Measurements from ENCODE around the gene NTM.

Gene NTM

GRCh38 chr11:131683131-131683530 lies 312.7 kb downstream of the NTM start:
- TF ChIP-seq CTCF (IDR thresholded peaks at IDR 0.05; ENCODE audit: low read depth, low read length), result no peak
- Histone ChIP-seq H3K9me3 (ENCODE audit: severe bottlenecking) (no peaks in the 10 kb centered on the region), H3K27me3 (ENCODE audit: insufficient read depth, low read depth, severe bottlenecking) (no peaks in the 10 kb centered on the region), H3K36me3 (no peaks in the 10 kb centered on the region), H3K27ac (no peak overlapping the region), H3K4me3 (ENCODE audit: low read depth, low read length) (no peak overlapping the region)
- no peak for DNase-seq

GRCh38 chr11:131683666-131684065 lies 313.3 kb downstream of the NTM start:
- Histone ChIP-seq H3K9me3 (ENCODE audit: severe bottlenecking) (no peaks in the 10 kb centered on the region), H3K4me3 (ENCODE audit: low read depth, low read length) (no peak overlapping the region), H3K36me3 (no peaks in the 10 kb centered on the region), H3K27me3 (ENCODE audit: insufficient read depth, low read depth, severe bottlenecking) (no peaks in the 10 kb centered on the region), H3K27ac (no peak overlapping the region)
- TF ChIP-seq CTCF (IDR thresholded peaks at IDR 0.05; ENCODE audit: low read depth, low read length), result no peak
- no peak for DNase-seq

- TF ChIP-seq CTCF (IDR thresholded peaks at IDR 0.05; ENCODE audit: low read depth, low read length), result no peak
- DNase-seq, result no peak
- no peaks in the 10 kb centered on the region for H3K36me3 ChIP-seq
- no peaks in the 10 kb centered on the region for H3K9me3 ChIP-seq (ENCODE audit: severe bottlenecking)
- no peak overlapping the region for H3K27ac ChIP-seq
- no peaks in the 10 kb centered on the region for H3K27me3 ChIP-seq (ENCODE audit: insufficient read depth, low read depth, severe bottlenecking)
- no peak overlapping the region for H3K4me3 ChIP-seq (ENCODE audit: low read depth, low read length)
These were observed 314.0 kb downstream of the NTM start for GRCh38 chr11:131684111-131685060.

- no peak overlapping the region for H3K27ac ChIP-seq
- no peak for DNase-seq
- H3K27me3 ChIP-seq (ENCODE audit: insufficient read depth, low read depth, severe bottlenecking), result no peaks in the 10 kb centered on the region
- no peaks in the 10 kb centered on the region for H3K9me3 ChIP-seq (ENCODE audit: severe bottlenecking)
- no peak for TF ChIP-seq CTCF (IDR thresholded peaks at IDR 0.05; ENCODE audit: low read depth, low read length)
- H3K4me3 ChIP-seq (ENCODE audit: low read depth, low read length), result no peak overlapping the region
- H3K36me3 ChIP-seq, result no peaks in the 10 kb centered on the region
These were observed 314.8 kb downstream of the NTM start for GRCh38 chr11:131685206-131685605.

- TF ChIP-seq CTCF (IDR thresholded peaks at IDR 0.05; ENCODE audit: low read depth, low read length), result no peak
- Histone ChIP-seq H3K36me3 (no peaks in the 10 kb centered on the region), H3K27me3 (ENCODE audit: insufficient read depth, low read depth, severe bottlenecking) (no peaks in the 10 kb centered on the region), H3K27ac (no peak overlapping the region), H3K9me3 (ENCODE audit: severe bottlenecking) (no peaks in the 10 kb centered on the region), H3K4me3 (ENCODE audit: low read depth, low read length) (no peak overlapping the region)
- DNase-seq, result no peak
These were observed 315.5 kb downstream of the NTM start for GRCh38 chr11:131685906-131686305.

All from WERI-Rb-1 (cell line).